Kidney (tissue), 14 donors: Measurements from ENCODE around the gene RSPH4A. TPM values are rescaled to one million over a fixed set of nuclear protein-coding genes. Genes with fewer than 3 reads are reported as not detected.
A peak's percentile ranks its signal among the peaks of the same experiment; 100 is the strongest.
"Not testable (repeated sequence)": the region's sequence is repeated elsewhere in the genome, so short reads cannot be mapped to it uniquely, and the experiment has no call there.

Experiments
- DNase-seq, 5 donors: peaks; one replicate each; pipeline ENCODE4 v3.0.0-alpha.2; 2013 to 2020
- FAIRE-seq: peaks from 2 replicates; lab custom pipeline; 2012; peaks lifted over from hg19 to GRCh38; lab: Jason Lieb, UNC
- H3K27ac ChIP-seq, 2 donors: one replicate each; pipeline ENCODE4 v1.7.0; 2013; ENCODE audit warnings: low read depth in 2 of 2, low read length in 2 of 2, inconsistent platforms in 1 of 2
- H3K27me3 ChIP-seq: one replicate; pipeline ENCODE4 v1.7.1; 2013; ENCODE audit warnings: low read length, inconsistent platforms; ENCODE audit not compliant: control insufficient read depth, insufficient read depth
- H3K36me3 ChIP-seq, 3 donors: one replicate each; pipeline versions ENCODE4 v1.7.0 to v1.7.1; 2013; ENCODE audit warnings: low read length in 3 of 3, control low read depth in 1 of 3, inconsistent platforms in 1 of 3; ENCODE audit not compliant: insufficient read depth in 3 of 3, control insufficient read depth in 2 of 3
- H3K4me1 ChIP-seq, 3 donors: one replicate each; pipeline versions ENCODE4 v1.7.0 to v1.7.1; 2013; ENCODE audit warnings: low read length in 3 of 3, inconsistent platforms in 1 of 3, low read depth in 1 of 3; ENCODE audit not compliant: control insufficient read depth in 2 of 3, insufficient read depth in 2 of 3
- H3K4me3 ChIP-seq, 3 donors: one replicate each; pipeline versions ENCODE4 v1.7.0 to v1.8.1; 2013; ENCODE audit warnings: low read length in 3 of 3, control low read depth in 1 of 3, inconsistent platforms in 1 of 3
- H3K9ac ChIP-seq, 3 donors: one replicate each; pipeline versions ENCODE4 v1.7.0 to v1.7.1; 2013; ENCODE audit warnings: low read length in 3 of 3, control low read depth in 1 of 3, inconsistent platforms in 1 of 3
- H3K9me3 ChIP-seq, 3 donors: one replicate each; pipeline versions ENCODE4 v1.7.0 to v1.7.1; 2013; ENCODE audit warnings: low read length in 3 of 3, control low read depth in 1 of 3, inconsistent platforms in 1 of 3; ENCODE audit not compliant: control insufficient read depth in 2 of 3, insufficient read depth in 1 of 3
- CTCF ChIP-seq: IDR thresholded peaks from 3 replicates; pipeline ENCODE4 v1.5.1; 2012; ENCODE audit warnings: mild to moderate bottlenecking, moderate library complexity, borderline replicate concordance; ENCODE audit not compliant: insufficient read depth; ENCODE audit errors: extremely low read depth
- intact Hi-C: fragments of 100-400 bp; cut with DNase I; formaldehyde crosslinking; loops from one replicate; pipeline ENCODE4 v1.11.1; 2022
- polyA plus RNA-seq: library from polyadenylated mRNA; stranded (reverse); fragments of 350-450 nt; fragmentation: Illumina TruSeq; extraction: RNeasy Lipid Tissue Mini Kit (QIAGEN cat#74804); gene quantifications from one replicate; pipeline ENCODE4 v1.2.3, GENCODE V29; 2014; ENCODE audit warnings: low read depth, low replicate concordance; ENCODE audit not compliant: insufficient read depth
- total RNA-seq: library from RNA; stranded (reverse); fragmentation: NEBNext Ultra II Directional; extraction: Animal tissue kit (Norgen Biotek cat#: 25700); gene quantifications from one replicate; pipeline ENCODE4 v1.2.1, GENCODE V29; 2021
- donor health status: control.
- donor health status: control.
- donor health status: control.
- donor health status: control.
- donor health status: control.
- donor health status: DM: yes; HTN: yes; CAD: no.
- donor health status: Normal renal cell carcinoma (clear cell type).

RSPH4A gene
- total and polyA plus RNA-seq, 2 donors from 2014 or later, result 0.62 to 1.8 TPM

GRCh38 chr6:116595247-116595646 is 21.0 kb upstream of the RSPH4A start:
- Histone ChIP-seq H3K27me3 (no peaks in the 10 kb centered on the region), H3K27ac (no peak overlapping the region), H3K9me3 (no peaks in the 10 kb centered on the region), H3K4me3 (no peak overlapping the region), H3K9ac (no peak overlapping the region), H3K4me1 (no peaks in the 10 kb centered on the region), H3K36me3 (peaks cover 2 to 28% (median 11%) of the 10 kb centered on the region in 3 donors)
- DNase-seq (no peak), FAIRE-seq (no peak)
- intact Hi-C loops, result no loop called here
- TF ChIP-seq CTCF, result no peak

- DNase-seq, result peak in 3 of 5 donors; percentile 18 to 68 (median 47)
- FAIRE-seq, result no peak
- peaks cover 0 to 19% (median 5%) of the 10 kb centered on the region in 3 donors for H3K36me3 ChIP-seq
- no peaks in the 10 kb centered on the region for H3K4me1 ChIP-seq
- H3K4me3 ChIP-seq, result no peak overlapping the region
- intact Hi-C loops, result no loop called here
- TF ChIP-seq CTCF, result no peak
- H3K27ac ChIP-seq, result no peak overlapping the region
- no peaks in the 10 kb centered on the region for H3K9me3 ChIP-seq
- H3K9ac ChIP-seq, result no peak overlapping the region
- H3K27me3 ChIP-seq, result no peaks in the 10 kb centered on the region
Measured at GRCh38 chr6:116596815-116597214, 19.5 kb upstream of the RSPH4A start.

GRCh38 chr6:116603916-116604315 is 12.4 kb upstream of the RSPH4A start:
- FAIRE-seq, DNase-seq, H3K9me3 ChIP-seq, H3K27ac ChIP-seq, H3K4me3 ChIP-seq, H3K9ac ChIP-seq, H3K36me3 ChIP-seq, intact Hi-C loops, H3K27me3 ChIP-seq, H3K4me1 ChIP-seq: not testable (repeated sequence)

- DNase-seq, H3K4me1 ChIP-seq, H3K27ac ChIP-seq, H3K4me3 ChIP-seq, H3K36me3 ChIP-seq, intact Hi-C loops, FAIRE-seq, H3K9ac ChIP-seq, H3K9me3 ChIP-seq, H3K27me3 ChIP-seq: not testable (repeated sequence)
Measured at GRCh38 chr6:116604868-116605267, 11.4 kb upstream of the RSPH4A start.
